H1 (cell line): Measurements from ENCODE around the gene TAF10. TPM values are rescaled to one million over a fixed set of nuclear protein-coding genes. Genes with fewer than 3 reads are reported as not detected.

Source experiments
- CBX8 ChIP-seq: fragments of 300-800, 300-1000 bp; sonication (generic); IDR thresholded peaks from 2 replicates; pipeline ENCODE4 v1.7.1; 2016; ENCODE audit warnings: low read depth, low read length, borderline replicate concordance
- EGR1 ChIP-seq: IDR thresholded peaks from 2 replicates; pipeline ENCODE4 v1.6.1; 2011; ENCODE audit warnings: low read depth, low read length, borderline replicate concordance
- MAX ChIP-seq: IDR thresholded peaks from 2 replicates; pipeline ENCODE4 v1.6.1; 2012; ENCODE audit warnings: inconsistent platforms
- POU5F1 ChIP-seq: IDR thresholded peaks from 2 replicates; pipeline ENCODE4 v1.6.1; 2011; ENCODE audit warnings: low read depth, mild to moderate bottlenecking, low read length, moderate library complexity
- RFX5 ChIP-seq: IDR thresholded peaks from 2 replicates; pipeline ENCODE4 v1.6.1; 2011; ENCODE audit warnings: low read depth, low read length, improper control_type of control experiment, borderline replicate concordance
- RXRA ChIP-seq: IDR thresholded peaks from 2 replicates; pipeline ENCODE4 v1.6.1; 2011; ENCODE audit warnings: low read depth, mild to moderate bottlenecking, low read length, moderate library complexity; ENCODE audit not compliant: insufficient read depth
- USF2 ChIP-seq: IDR thresholded peaks from 2 replicates; pipeline ENCODE4 v1.6.1; 2011; ENCODE audit warnings: low read length, improper control_type of control experiment
- YY1 ChIP-seq: IDR thresholded peaks from 2 replicates; pipeline ENCODE4 v1.6.1; 2011; ENCODE audit warnings: low read depth, mild to moderate bottlenecking, low read length
- polyA plus RNA-seq, 7 experiments: library from polyadenylated mRNA; depleted of rRNA in 3 of 7; stranded (reverse) in 5 of 7; unstranded in 2 of 7; fragments of >200 nt in 5 of 7; fragments of 200-250 nt in 2 of 7; gene quantifications; 1 replicate in 5 of 7; 2 replicates in 1 of 7; 4 replicates in 1 of 7; pipeline versions ENCODE4 v1.2.1 to v1.2.3, GENCODE V29; 2011 to 2013; ENCODE audit warnings: missing spikeins in 2 of 7, mixed read lengths in 2 of 7
- total RNA-seq: library from RNA; stranded (reverse); fragmentation: NEBNext Ultra II Directional; extraction: Animal tissue kit (Norgen Biotek cat#: 25700); gene quantifications from 2 replicates; pipeline ENCODE4 v1.2.1, GENCODE V29; 2021

The TAF10 gene
- total and polyA plus RNA-seq, 2 of the 8 experiments (the other 6 are each of a cell fraction or from before 2014, with no cell fraction given), result 128 to 213 TPM

- no peak for TF ChIP-seq YY1
- no peak for TF ChIP-seq RFX5
- no peak for TF ChIP-seq CBX8
- no peak for TF ChIP-seq RXRA
- TF ChIP-seq MAX, result no peak
- TF ChIP-seq POU5F1, result no peak
- TF ChIP-seq USF2, result no peak
- TF ChIP-seq EGR1, result no peak
These were observed 15.2 kb upstream of the TAF10 start (continued) for GRCh38 chr11:6626971-6627761.
